ENCODE measurements around the gene NOTCH2NLA.
"Not testable (repeated sequence)": the region's sequence is repeated elsewhere in the genome, so short reads cannot be mapped to it uniquely, and the experiment has no call there.

Gene NOTCH2NLA

GRCh38 chr1:146228710-146229477 lies at the start of gene NOTCH2NLA:
NOTCH2NLA (minus strand) TSS chr1:146229021; CDS start chr1:146189337, 39,684 bp downstream.
- DNase-seq, result peak; percentile 80

GRCh38 chr1:146278346-146278745 lies 49.5 kb upstream of the NOTCH2NLA start:
- not testable (repeated sequence) for DNase-seq

GRCh38 chr1:146277087-146277486 lies 48.3 kb upstream of the NOTCH2NLA start:
- not testable (repeated sequence) for DNase-seq

GRCh38 chr1:146274083-146274482 lies 45.3 kb upstream of the NOTCH2NLA start:
- DNase-seq, result not testable (repeated sequence)

- DNase-seq, result not testable (repeated sequence)
Observed at GRCh38 chr1:146273194-146273593, 44.4 kb upstream of the NOTCH2NLA start.

- DNase-seq, result not testable (repeated sequence)
Observed at GRCh38 chr1:146272734-146273133, 43.9 kb upstream of the NOTCH2NLA start.

- not testable (repeated sequence) for DNase-seq
Observed at GRCh38 chr1:146271977-146272376, 43.2 kb upstream of the NOTCH2NLA start.

- DNase-seq, result not testable (repeated sequence)
Observed at GRCh38 chr1:146270129-146270528, 41.3 kb upstream of the NOTCH2NLA start.

GRCh38 chr1:146266179-146266748 lies 37.4 kb upstream of the NOTCH2NLA start:
- DNase-seq, result not testable (repeated sequence)

- not testable (repeated sequence) for DNase-seq
Observed at GRCh38 chr1:146264761-146265160, 35.9 kb upstream of the NOTCH2NLA start.

- not testable (repeated sequence) for DNase-seq
Observed at GRCh38 chr1:146260006-146260730, 31.3 kb upstream of the NOTCH2NLA start.

- DNase-seq, result not testable (repeated sequence)
Observed at GRCh38 chr1:146257992-146258552, 29.3 kb upstream of the NOTCH2NLA start.

GRCh38 chr1:146254569-146255197 lies 25.9 kb upstream of the NOTCH2NLA start:
- not testable (repeated sequence) for DNase-seq

GRCh38 chr1:146253249-146253855 lies 24.5 kb upstream of the NOTCH2NLA start:
- DNase-seq, result not testable (repeated sequence)

- DNase-seq, result not testable (repeated sequence)
Observed at GRCh38 chr1:146251523-146251922, 22.7 kb upstream of the NOTCH2NLA start.

GRCh38 chr1:146248643-146249042 lies 19.8 kb upstream of the NOTCH2NLA start:
- DNase-seq, result not testable (repeated sequence)

- not testable (repeated sequence) for DNase-seq
Observed at GRCh38 chr1:146236626-146237025, 7.8 kb upstream of the NOTCH2NLA start.

- not testable (repeated sequence) for DNase-seq
Observed at GRCh38 chr1:146236026-146236601, 7.3 kb upstream of the NOTCH2NLA start.

- DNase-seq, result peak; percentile 68
Observed at GRCh38 chr1:146228144-146228682, 608 bp downstream of the NOTCH2NLA start.

GRCh38 chr1:146174531-146174930 lies 54.3 kb downstream of the NOTCH2NLA start:
- not testable (repeated sequence) for DNase-seq

GRCh38 chr1:146167740-146168139 lies 61.1 kb downstream of the NOTCH2NLA start:
- not testable (repeated sequence) for DNase-seq

Data from activated effector memory CD4-positive, alpha-beta T cell treated with anti-CD3 and anti-CD28 coated beads, Interleukin-2, amount 50 U/mL, for 16 hours (primary cell).